Measurements from ENCODE around the gene G3BP1. TPM values are rescaled to one million over a fixed set of nuclear protein-coding genes. Genes with fewer than 3 reads are reported as not detected.

Gene G3BP1
- polyA plus RNA-seq, 3 donors = 10.6 to 60.6 (median 58.8) TPM

DNA sequence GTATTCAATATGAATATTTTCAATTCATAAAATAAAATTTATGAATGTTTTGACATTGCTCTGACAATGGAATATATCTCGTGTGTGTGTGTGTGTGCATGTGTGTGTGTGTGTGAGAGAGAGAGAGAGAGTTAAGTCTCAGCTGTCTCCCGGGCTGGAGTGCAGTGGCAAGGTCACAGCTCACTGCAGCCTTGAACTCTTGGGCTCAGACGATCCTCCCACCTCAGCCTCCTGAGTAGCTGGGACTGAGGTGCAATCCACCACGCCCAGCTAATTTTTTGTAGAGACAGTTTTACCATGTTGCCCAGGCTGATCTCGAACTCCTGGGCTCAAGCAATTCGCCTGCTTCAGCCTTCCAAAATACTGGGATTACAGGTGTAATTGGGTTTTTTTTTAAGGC is 16.1 kb downstream of the G3BP1 start:
- Histone ChIP-seq H2AFZ (ENCODE audit: insufficient read depth, low read depth, low read length, poor library complexity, severe bottlenecking) (no peak overlapping the region), H4K20me1 (ENCODE audit: insufficient read depth, low read length) (peaks cover 70% of the 10 kb centered on the region), H3K9me3 (replicated peaks in 1 of 2; ENCODE audit: control insufficient read depth in 1 of 2, insufficient read depth in 1 of 2, low read length in 2 of 2) (no peaks in the 10 kb centered on the region), H3K4me1 (ENCODE audit: control insufficient read depth in 1 of 2, insufficient read depth in 2 of 2, low read length in 2 of 2) (peaks cover 0 to 3% of the 10 kb centered on the region in 2 donors), H3K4me2 (replicated peaks; ENCODE audit: extremely low read depth, low read length, poor library complexity, severe bottlenecking) (no peak overlapping the region), H3K36me3 (replicated peaks in 1 of 2; ENCODE audit: control insufficient read depth in 1 of 2, insufficient read depth in 2 of 2, low read length in 2 of 2) (peaks cover 45 to 67% of the 10 kb centered on the region in 2 donors), H3K27me3 (ENCODE audit: control insufficient read depth in 2 of 2, insufficient read depth in 2 of 2, low read length in 2 of 2) (no peaks in the 10 kb centered on the region), H3K79me2 (ENCODE audit: insufficient read depth, low read length) (peaks cover 89% of the 10 kb centered on the region), H3K4me3 (replicated peaks in 1 of 3; ENCODE audit: low read depth in 2 of 3, low read length in 3 of 3) (no peak overlapping the region), H3K27ac (ENCODE audit: low read depth in 1 of 2, low read length in 2 of 2) (no peak overlapping the region), H3K9ac (ENCODE audit: insufficient read depth, low read length, poor library complexity, severe bottlenecking) (no peak overlapping the region)
- WGBS (ENCODE audit: insufficient coverage) = 100% methylated on average over 2 of the region's 6 CpGs
- Mint-ChIP-seq H3K27ac (peak overlapping the region in 1 of 7 donors; percentile 73), H3K4me1 (peaks cover 12% of the 10 kb centered on the region), H3K36me3 (peaks cover 54 to 59% of the 10 kb centered on the region in 2 donors), H3K27me3 (ENCODE audit: low read depth in 3 of 3) (no peaks in the 10 kb centered on the region), H3K4me3 (no peak overlapping the region), H3K9me3 (no peaks in the 10 kb centered on the region)
- intact Hi-C loops (cut with micrococcal nuclease) = no loop called here
- TF ChIP-seq, protein P1, sequence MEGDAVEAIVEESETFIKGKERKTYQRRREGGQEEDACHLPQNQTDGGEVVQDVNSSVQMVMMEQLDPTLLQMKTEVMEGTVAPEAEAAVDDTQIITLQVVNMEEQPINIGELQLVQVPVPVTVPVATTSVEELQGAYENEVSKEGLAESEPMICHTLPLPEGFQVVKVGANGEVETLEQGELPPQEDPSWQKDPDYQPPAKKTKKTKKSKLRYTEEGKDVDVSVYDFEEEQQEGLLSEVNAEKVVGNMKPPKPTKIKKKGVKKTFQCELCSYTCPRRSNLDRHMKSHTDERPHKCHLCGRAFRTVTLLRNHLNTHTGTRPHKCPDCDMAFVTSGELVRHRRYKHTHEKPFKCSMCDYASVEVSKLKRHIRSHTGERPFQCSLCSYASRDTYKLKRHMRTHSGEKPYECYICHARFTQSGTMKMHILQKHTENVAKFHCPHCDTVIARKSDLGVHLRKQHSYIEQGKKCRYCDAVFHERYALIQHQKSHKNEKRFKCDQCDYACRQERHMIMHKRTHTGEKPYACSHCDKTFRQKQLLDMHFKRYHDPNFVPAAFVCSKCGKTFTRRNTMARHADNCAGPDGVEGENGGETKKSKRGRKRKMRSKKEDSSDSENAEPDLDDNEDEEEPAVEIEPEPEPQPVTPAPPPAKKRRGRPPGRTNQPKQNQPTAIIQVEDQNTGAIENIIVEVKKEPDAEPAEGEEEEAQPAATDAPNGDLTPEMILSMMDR (IDR thresholded peaks at IDR 0.05) = no peak
- DNase-seq = no peak

DNA sequence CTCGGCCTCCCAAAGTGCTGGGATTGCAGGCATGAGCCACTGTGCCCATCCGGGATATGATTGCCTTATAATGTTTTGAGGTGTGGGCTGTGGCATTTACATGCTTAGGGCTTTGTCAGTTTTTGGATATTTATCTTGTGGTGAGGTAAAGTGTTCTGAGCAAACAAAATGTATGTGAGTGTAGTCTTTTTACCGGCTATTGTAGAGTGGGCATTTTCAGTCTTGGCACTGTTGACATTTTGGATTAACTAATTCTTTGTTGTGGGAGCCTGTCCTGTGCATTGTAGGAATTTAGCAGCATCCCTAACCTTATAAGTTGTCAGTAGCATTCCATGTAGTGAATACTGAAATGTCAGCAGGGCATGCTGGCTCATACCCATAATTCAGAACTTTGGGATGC is 21.6 kb downstream of the G3BP1 start:
- Histone ChIP-seq H2AFZ (ENCODE audit: insufficient read depth, low read depth, low read length, poor library complexity, severe bottlenecking) (no peak overlapping the region), H3K9me3 (replicated peaks in 1 of 2; ENCODE audit: control insufficient read depth in 1 of 2, insufficient read depth in 1 of 2, low read length in 2 of 2) (no peaks in the 10 kb centered on the region), H4K20me1 (ENCODE audit: insufficient read depth, low read length) (peaks cover 47% of the 10 kb centered on the region), H3K4me3 (replicated peaks in 1 of 3; ENCODE audit: low read depth in 2 of 3, low read length in 3 of 3) (no peak overlapping the region), H3K4me1 (ENCODE audit: control insufficient read depth in 1 of 2, insufficient read depth in 2 of 2, low read length in 2 of 2) (peaks cover 0 to 3% of the 10 kb centered on the region in 2 donors), H3K27me3 (ENCODE audit: control insufficient read depth in 2 of 2, insufficient read depth in 2 of 2, low read length in 2 of 2) (no peaks in the 10 kb centered on the region), H3K4me2 (replicated peaks; ENCODE audit: extremely low read depth, low read length, poor library complexity, severe bottlenecking) (no peak overlapping the region), H3K9ac (ENCODE audit: insufficient read depth, low read length, poor library complexity, severe bottlenecking) (no peak overlapping the region), H3K27ac (ENCODE audit: low read depth in 1 of 2, low read length in 2 of 2) (no peak overlapping the region), H3K36me3 (replicated peaks in 1 of 2; ENCODE audit: control insufficient read depth in 1 of 2, insufficient read depth in 2 of 2, low read length in 2 of 2) (peaks cover 84 to 98% of the 10 kb centered on the region in 2 donors), H3K79me2 (ENCODE audit: insufficient read depth, low read length) (peaks cover 51% of the 10 kb centered on the region)
- H3K9me3 Mint-ChIP-seq = no peaks in the 10 kb centered on the region
- H3K4me1 Mint-ChIP-seq = peaks cover 4% of the 10 kb centered on the region
- H3K27me3 Mint-ChIP-seq (ENCODE audit: low read depth in 3 of 3) = no peaks in the 10 kb centered on the region
- intact Hi-C loops (cut with micrococcal nuclease) = no loop called here
- no peak overlapping the region for H3K4me3 Mint-ChIP-seq
- H3K36me3 Mint-ChIP-seq = peaks cover 79 to 94% of the 10 kb centered on the region in 2 donors
- 100% methylated on average over 2 of the region's 3 CpGs for WGBS (ENCODE audit: insufficient coverage)
- peak overlapping the region in 1 of 7 donors; percentile 25 for H3K27ac Mint-ChIP-seq
- no peak for DNase-seq
- TF ChIP-seq, protein P1 (IDR thresholded peaks at IDR 0.05) = no peak

Measured in CD14-positive monocyte (primary cell).